Kasumi-1 (cell line): ENCODE measurements around the gene TMEM63A.
"Not testable (repeated sequence)": the region's sequence is repeated elsewhere in the genome, so short reads cannot be mapped to it uniquely, and the experiment has no call there.

ENCODE experiments used
- DNase-seq, 2 experiments: peaks; one replicate each; lab custom pipeline; 2025; lab: John Stamatoyannopoulos, UW

The TMEM63A gene

GRCh38 chr1:225881959-225882693 lies at the start of gene TMEM63A:
TMEM63A (minus strand) TSS chr1:225882380; CDS start chr1:225877580, 4,800 bp downstream.
- DNase-seq = peak; percentile 81 to 88

GRCh38 chr1:225931270-225932136 lies 49.3 kb upstream of the TMEM63A start:
- DNase-seq = no peak

GRCh38 chr1:225930566-225930965 lies 48.4 kb upstream of the TMEM63A start:
- DNase-seq = no peak

GRCh38 chr1:225929462-225929861 lies 47.3 kb upstream of the TMEM63A start:
- not testable (repeated sequence) for DNase-seq

- no peak for DNase-seq
These were observed 46.3 kb upstream of the TMEM63A start for GRCh38 chr1:225928186-225929175.

GRCh38 chr1:225926551-225927113 lies 44.5 kb upstream of the TMEM63A start:
- DNase-seq = peak; percentile 55 to 57

- peak; percentile 92 to 94 for DNase-seq
These were observed 41.7 kb upstream of the TMEM63A start, which contains the start of gene PYCR2 for GRCh38 chr1:225923692-225924555. PYCR2 (minus strand) TSS chr1:225924250; CDS start chr1:225924110, 140 bp downstream.

- DNase-seq = no peak
These were observed 41.2 kb upstream of the TMEM63A start for GRCh38 chr1:225923381-225923691.

GRCh38 chr1:225921734-225922709 lies 39.8 kb upstream of the TMEM63A start:
- DNase-seq = no peak

- DNase-seq = peak; percentile 31 to 42
These were observed 37.7 kb upstream of the TMEM63A start for GRCh38 chr1:225919906-225920305.

GRCh38 chr1:225918280-225918679 lies 36.1 kb upstream of the TMEM63A start:
- no peak for DNase-seq

- no peak for DNase-seq
These were observed 35.4 kb upstream of the TMEM63A start for GRCh38 chr1:225917536-225917935.

- no peak for DNase-seq
These were observed 34.9 kb upstream of the TMEM63A start for GRCh38 chr1:225917101-225917500.

GRCh38 chr1:225915538-225915991 lies 33.4 kb upstream of the TMEM63A start:
- no peak for DNase-seq

GRCh38 chr1:225914947-225915346 lies 32.8 kb upstream of the TMEM63A start:
- DNase-seq = no peak

- no peak for DNase-seq
These were observed 32.2 kb upstream of the TMEM63A start for GRCh38 chr1:225914391-225914790.

- peak; percentile 55 to 66 for DNase-seq
These were observed 29.3 kb upstream of the TMEM63A start for GRCh38 chr1:225911191-225912130.

- no peak for DNase-seq
These were observed 27.3 kb upstream of the TMEM63A start for GRCh38 chr1:225909477-225909876.
